NCI-H2107 (cell line): ENCODE measurements around the gene STX11.
"Not testable (repeated sequence)": the region's sequence is repeated elsewhere in the genome, so short reads cannot be mapped to it uniquely, and the experiment has no call there.

Source experiments
- DNase-seq: peaks from one replicate; lab custom pipeline; 2025; lab: John Stamatoyannopoulos, UW

STX11 gene

DNA sequence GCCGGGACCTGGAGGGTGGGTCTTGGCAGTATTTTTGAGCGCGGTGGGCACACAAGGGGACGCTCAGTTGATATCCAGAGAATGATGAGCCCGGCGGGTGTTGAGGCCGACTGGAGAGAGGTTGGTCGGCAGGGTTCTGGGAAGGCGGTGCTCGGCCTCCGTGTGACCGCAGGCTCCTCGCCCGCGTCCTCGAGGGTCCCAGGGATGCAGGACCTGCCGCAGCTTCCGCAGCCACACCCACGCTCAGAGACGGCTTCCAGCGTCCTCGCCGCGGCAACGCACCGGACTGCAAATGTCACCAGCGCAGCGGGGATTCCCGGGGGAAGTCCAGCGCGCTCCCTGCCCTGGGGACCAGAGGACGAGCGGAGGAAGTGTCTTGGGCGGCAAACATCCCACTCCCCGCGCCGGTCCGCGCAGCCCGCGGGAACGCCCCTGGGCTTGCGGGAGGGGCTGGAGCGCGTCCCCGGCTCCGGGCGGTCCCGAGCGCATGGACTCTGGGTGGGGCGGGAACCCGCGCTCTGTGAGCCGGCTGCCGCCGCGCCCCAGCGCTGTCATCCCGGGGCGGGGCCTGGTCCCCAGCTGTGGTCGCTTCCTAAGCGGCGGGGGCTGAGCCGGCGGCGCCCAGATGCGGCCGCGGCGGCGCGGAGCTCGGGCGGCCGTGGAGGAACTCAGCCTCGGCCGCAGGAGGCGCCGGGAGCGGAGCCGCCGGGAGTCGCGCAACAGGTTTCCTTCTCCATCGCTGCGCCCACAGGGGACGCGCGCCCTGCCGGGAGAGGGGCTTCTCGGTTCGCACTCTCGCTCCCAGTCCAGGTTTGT lies at the start of gene STX11:
Gene STX11, plus strand, starts transcription at position 624 of the 816 bp plus-strand sequence. CDS start 36,111 bp downstream, outside the sequence.
- DNase-seq = no peak

DNA sequence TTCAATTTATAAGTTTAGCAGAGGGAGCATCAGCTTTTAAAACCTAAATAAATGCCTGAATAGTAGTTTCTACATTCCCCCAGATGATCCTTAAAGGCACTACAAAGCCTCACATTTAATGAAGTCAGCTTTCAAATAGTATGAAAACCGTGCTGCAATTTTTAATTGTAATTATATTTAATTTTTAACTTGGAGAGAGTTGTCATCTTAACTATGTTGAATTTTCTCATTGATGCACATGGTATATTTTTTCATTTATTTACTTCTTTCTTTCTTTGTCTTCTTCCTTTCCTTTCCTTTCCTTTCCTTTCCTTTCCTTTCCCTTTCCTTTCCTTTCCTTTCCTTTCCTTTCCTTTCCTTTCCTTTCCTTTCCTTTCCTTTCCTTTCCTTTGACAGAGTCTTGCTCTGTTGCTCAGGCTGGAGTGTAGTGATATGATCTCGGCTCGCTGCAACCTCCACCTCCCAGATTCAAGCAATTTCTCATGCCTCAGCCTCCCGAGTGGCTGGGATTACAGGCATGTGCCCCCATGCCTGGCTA lies 47.2 kb upstream of the STX11 start:
- no peak for DNase-seq

DNA sequence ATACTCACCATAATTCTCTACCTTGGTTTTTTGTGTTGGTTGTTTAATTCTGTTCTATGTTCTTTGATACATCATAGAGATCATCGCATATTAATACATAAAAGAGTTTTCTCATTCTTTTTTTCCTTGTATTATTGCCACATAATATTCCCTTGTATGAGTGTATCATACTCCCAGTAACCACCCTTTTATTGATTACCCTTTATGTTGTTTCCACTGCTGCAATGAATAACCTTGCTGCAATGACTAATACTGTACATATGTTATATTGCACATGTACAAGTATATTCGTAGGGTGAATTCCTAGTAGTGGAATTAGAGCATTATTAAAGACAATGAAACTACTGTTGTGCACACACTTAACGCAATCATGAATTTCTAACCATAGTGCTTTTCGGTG lies 45.8 kb upstream of the STX11 start:
- no peak for DNase-seq

DNA sequence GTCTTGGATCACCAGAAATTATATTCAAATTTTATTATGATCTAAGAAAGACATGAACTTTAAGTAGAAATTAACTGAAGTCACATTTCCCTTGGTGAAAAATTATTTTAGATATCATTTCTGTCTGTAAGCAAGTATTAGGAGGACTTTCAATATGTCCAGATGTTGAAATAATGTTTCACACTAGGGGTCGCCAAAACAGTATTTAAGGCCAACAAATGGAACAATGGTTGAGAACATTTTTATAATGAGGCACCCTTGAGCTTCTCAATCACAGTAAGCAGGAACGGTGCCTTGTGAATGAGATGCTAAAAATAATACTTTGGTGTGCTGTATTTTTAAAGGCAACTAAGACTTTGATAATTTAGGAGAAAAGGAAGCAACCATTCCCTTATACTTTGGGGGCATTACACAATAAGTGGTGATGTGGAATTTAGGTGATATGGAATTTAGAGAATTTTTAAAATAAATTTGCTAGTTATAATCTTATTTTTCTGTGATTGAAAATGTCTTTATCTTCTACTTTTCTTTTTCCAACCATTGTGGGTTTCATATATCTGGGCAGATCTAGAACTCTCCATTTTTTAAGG lies 45.3 kb upstream of the STX11 start:
- no peak for DNase-seq

DNA sequence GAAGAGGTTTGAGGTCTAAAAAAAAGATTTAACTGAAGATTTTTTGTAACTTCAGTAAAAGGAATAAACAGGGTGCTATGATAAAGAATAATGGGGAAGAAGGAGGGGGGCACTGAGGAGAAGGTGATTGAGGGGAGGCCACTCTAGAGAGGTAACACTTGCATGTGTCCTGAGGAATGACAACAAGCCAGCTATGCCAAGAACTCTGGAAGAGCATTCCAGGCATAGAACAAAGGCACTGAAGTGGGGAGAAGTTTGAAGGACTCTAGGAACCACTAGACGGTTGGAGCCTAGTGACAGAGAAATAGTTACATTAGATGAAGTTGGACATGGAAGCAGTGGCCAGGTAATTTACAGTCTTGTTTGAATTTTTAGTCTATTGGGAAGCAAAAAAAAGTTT lies 44.1 kb upstream of the STX11 start:
- no peak for DNase-seq

DNA sequence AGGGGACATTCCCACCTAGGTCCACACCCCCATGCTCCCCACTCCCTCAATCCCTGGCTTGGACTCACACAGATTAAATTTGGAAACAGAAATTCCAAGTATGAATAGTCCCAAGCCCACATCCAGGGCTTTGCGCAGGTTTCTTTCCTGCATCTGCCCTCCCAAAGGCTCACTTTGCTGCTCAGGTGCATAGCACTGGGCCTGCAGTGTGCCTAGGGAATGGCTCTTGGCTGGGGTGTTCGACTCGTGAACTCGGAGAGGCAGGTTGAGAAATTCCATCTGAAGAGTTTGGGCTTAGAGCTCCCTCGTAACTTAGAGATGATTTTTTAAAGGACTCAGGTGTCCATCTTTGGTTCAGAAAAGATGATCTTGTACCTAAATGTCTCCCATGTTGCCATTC lies 40.1 kb upstream of the STX11 start:
- DNase-seq = no peak

DNA sequence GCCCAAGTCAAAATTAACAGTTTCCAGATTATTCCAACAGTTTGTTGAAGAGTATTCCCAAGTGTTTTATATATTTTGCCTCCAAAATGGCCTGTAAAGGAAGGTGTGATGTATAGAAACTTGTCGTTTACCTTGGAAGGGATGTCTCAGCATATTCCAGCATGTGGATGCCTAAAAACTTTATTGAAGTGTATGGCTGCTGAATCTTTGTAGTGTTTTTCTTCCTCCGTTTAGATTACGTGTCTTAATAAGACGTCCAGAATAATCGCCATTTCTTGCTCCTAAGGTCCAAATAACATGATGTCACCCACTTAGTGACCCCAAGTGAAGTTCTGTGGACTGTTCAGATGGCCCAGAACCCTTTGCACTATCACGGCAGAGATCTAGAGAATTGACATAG lies 37.0 kb upstream of the STX11 start:
- DNase-seq = no peak

DNA sequence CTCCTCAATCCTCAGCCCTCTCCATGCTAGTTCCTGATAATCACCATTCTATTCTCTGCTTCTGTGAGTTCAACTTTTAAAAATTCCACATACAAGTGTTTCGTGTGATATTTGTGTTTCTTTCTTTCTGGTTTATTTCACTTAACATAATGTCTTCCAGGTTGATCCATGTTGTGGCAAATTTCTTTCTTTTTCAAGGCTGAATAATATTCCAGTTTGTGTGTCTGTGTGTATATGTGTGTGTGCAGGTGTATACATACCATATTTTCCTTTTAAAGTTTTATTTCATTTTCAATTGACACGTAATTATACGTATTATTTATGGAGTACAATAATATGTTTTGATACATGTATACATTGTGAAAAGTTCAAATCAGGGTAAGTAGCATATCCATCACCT lies 35.1 kb upstream of the STX11 start:
- no peak for DNase-seq

DNA sequence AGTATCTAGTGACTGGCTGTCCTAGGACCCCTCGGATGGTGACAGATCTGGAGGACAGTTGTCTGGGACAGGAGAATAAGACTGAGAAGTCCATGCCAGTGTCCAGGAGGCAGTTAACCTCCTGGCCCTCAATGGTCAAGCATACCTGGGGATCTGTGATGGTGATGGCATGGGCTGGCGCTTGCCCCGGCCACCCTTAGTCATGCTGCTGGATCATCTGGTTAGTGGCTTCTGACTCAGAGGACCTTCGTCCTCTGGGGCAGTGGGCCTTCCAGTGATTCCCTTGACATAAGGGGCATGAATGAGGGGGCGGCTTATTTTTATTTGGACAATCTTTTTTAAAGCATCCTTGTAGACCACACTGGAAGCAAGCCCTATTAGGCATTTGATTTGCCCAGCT lies 30.9 kb upstream of the STX11 start:
- no peak for DNase-seq

DNA sequence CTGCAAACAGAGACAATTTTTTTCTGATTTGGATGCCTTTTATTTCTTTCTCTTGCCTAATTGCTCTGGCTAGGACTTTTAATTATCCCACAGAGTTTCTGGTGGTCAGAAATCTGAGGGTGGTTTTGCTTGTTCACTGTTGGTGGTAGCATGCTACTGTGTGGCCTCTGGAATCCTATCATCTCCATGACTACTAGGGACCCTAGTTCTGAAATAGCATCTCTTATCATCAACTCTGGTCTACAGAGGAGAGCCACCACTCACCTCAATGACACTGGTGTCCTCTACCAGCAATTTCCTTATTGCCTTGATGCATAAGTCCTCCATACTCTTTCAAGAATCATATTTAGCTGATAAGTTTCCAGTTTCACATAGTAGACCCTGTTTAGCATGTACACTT lies 27.5 kb upstream of the STX11 start:
- no peak for DNase-seq

DNA sequence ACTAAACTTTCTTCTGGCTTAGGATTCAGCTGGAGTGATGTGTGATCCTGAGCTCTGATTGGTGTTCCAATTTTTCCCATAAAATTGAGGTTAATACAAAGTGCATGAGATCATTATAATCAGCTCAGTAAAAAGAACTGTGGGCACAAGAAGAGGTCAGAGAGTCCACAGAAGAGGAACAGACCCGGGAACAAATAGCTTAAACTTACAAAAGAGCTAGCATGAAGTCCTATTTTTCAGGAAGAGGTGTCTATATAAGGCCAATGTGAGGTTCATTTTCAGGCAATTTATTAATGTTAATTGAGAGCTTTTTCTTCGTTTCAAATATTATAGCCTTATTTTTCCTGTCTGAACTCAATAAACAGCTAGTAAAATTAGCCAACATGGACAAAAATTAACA lies 26.9 kb upstream of the STX11 start:
- no peak for DNase-seq

DNA sequence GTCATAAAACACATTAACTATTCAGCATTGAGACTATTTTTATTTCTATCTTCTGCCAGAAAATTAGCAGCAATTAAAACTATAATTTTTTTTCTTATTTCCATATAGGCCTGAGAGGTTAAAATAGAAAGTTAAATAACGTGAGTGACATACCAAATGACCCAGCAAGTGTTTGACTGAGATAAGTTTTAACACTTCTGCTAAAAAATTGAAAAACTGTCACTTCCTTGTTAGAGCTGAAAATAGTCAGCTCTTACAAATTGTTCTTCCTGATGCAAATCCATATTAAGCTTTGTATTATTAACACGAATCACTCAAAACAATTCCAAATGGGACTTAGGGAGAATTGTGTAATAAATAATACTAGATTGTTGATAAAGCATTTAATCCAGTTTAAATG lies 26.5 kb upstream of the STX11 start:
- DNase-seq = no peak

DNA sequence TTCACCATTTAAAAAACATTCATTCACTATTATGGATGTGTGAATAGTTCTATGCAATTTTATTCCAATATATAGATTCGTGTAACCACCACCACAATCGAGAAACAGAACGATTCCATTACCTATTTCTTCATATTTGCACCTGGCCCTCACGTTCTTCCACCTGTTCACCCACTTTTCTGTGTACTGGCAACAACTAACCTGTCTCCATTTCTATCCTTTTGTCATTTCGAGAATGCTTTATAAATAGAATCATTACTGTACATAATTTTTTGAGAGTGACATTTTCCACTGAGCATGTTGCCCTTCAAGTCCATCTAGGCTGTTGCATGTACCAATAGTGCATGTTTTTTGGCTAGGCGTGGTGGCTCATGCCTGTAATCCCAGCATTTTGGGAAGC lies 23.2 kb upstream of the STX11 start:
- no peak for DNase-seq

DNA sequence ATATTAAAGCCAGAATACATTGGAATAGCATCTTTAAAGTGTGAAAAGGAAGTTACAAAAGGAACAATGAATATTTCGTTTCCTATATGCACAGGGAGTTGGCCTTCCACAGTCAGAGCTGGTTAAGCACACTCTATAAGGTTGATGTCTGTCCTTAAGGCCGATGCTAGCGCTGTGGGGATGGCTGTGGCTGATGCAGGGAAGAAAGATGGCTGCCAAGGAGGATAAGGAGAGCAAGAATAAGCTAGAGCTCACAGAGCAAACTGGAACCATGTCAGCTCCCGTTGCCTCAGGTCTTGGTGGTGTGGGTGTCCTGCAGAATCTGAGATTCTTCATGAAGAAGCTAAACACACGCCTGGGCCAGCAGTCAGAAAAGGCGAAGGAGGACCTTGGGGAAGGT lies 20.8 kb upstream of the STX11 start:
- no peak for DNase-seq

DNA sequence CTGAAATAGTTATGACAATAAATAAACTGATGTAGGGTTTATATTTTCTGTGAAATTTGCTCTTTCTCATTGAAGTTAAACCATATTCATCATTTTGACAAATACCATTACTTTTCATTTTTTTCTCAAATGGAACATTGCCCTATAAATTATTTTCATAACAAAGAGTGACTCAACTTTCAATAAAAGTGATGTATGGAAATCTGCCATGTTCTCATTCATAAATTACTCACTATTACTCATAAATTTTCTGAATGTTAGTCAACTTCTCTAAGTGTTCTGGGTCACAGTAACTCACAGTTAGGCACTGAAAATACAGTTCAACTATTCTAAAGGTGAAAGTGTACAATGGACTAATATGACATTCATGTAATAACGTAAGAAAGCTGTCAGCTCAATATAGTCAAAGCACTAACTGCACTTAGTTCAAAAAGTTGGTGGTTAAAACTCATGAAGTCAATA lies 19.0 kb upstream of the STX11 start:
- no peak for DNase-seq

DNA sequence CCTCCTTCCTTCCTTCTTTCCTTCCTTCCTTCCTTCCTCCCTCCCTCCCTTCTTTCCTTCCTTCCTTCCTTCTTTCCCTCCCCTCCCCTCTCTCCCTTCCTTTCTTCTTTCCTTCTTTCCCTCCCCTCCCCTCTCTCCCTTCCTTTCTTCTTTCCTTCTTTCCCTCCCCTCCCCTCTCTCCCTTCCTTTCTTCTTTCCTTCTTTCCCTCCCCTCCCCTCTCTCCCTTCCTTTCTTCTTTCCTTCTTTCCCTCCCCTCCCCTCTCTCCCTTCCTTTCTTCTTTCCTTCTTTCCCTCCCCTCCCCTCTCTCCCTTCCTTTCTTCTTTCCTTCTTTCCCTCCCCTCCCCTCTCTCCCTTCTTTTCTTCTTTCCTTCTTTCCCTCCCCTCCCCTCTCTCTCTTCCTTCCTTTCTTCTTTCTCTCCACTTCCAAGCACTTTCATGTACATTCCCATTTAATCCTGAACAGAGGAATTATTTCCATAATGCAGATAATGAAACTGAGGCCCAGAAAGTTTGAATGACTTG lies 18.1 kb upstream of the STX11 start:
- not testable (repeated sequence) for DNase-seq

DNA sequence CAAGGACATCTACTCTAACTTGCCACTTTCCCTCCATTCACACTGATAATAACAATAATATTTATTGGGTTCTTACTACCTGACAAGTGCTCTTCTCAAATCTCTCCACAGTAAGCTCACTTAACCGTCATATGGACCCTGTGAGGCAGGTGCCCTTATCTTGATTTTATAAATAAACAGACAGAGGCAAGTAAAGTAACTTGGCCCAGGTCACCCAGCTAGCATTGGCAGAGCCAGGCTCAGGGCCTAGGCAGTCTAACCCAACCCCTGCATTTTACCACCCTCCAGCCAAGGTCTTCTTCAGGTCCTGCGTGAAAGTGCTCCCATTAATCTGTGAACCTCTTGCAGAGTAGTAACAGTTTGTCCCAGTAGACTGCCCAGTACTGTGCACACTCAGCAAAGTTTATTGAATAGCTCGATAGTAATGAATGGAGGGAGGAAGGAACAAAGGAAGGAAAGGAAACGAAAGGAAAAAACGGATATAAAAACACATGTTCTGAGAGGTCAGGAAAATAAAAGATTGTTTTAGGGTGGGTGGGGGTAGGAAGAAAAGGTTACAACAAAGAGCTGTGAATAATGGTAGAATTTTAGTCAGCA lies 17.0 kb upstream of the STX11 start:
- DNase-seq = no peak

DNA sequence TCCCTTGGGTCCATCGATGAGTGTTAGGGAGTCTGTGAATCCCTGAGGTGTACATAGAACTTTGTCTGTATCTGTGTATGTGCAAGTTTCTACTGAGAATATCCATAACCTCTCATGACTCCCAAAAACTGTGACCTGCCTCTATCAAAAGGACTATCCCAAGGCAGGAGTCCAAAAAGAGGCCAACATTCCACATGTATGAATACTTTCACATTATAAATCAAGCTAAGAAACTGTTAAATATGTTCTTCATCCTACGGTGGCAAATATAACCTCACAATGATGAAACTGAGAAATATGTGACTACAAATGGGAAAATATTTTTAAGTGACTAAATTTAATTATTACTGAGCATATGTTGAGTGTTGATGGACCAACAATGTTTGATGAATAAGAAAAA lies 16.1 kb upstream of the STX11 start:
- no peak for DNase-seq

DNA sequence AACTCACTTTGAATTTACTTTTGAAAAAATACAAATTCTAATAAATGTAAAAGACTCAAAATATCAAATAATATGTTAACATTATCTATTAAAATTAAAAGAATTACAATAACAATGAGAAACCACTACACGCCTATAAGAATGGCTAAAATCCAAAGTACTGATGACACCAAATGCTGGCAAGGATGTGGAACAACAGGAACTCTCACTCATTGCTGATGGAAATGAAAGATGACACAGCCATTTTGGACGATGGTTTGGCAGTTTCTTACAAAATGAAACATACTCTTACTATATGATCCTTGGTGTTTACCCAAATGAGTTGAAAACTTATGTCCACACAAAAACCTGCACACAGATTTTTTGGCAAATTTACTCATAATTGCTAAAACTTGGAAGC lies 15.6 kb upstream of the STX11 start:
- DNase-seq = no peak

DNA sequence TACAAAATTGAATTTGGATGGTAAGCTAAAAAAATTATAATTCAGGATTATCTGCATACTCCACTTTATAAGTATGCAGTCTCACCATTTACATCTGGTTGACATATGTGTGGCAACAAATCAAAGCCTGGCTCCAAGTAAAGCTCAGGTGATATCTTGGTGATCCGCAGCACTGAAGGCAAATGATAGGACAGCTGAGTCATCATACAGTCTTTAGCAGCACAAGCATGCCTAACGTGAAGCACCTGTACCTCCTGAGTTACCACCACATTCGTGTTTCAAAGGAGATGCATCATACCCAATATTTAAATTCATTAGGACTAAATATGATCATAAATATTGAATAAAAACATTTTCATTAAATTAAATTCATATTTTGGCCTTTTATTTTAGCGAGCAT lies 11.8 kb upstream of the STX11 start:
- DNase-seq = no peak

DNA sequence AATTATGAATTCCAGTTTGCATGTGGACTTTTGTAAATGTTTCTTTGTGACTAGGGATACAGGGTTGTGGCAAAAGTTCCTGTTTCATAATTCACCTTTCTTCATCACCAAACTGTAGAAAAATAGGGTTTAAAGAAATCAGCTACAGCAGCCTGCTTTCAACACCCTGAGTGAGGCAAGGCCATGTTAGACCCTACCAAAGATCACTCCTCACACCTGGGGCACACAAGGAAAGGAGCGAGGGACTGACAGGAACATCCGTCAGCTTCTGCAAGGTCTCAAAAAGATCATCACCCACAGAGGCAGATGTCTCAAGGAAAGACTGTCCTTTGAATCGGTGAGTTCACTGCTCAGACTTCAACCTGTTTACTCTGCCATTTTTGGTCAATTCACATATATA lies 10.5 kb upstream of the STX11 start:
- no peak for DNase-seq

DNA sequence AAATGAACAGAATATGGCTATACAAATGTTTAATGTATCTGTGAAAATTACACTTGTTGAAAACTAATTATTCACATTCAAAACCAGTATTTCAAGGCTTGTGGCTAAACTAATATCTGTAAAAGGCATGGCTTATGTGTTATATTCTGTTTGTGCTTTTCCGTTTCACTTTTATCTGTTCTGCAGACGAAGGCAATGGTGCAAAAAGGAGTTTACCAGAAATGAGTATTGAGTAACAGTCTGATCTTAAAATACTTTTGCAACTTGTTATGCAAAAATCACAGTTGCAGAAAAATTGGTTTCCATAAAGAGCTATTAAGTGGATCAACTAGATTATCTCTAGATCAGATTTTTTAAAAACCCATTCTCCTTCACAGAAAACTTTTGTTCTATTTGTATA lies 9.4 kb upstream of the STX11 start:
- no peak for DNase-seq

DNA sequence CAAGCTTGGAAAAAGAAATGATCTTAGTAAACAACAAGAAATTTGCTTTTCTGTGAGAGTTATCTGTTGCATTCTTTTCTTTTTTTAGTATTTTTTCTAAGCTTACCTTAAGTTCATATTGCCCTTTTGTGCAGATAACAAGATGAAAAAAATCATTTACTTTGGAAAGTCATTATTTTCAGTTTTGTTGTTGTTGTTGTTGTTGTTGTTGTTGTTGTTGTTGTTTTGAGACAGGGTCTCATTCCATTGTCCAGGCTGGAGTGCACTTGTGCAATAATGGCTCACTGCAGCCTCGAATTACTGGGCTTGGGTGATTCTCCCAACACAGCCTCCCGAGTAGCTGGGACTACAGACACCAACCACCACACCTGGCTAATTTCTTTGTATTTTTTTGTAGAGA lies 8.8 kb upstream of the STX11 start:
- DNase-seq = no peak
